Breast epithelium (tissue), 4 donors: ENCODE results near the gene XIRP2. TPM values are rescaled to one million over a fixed set of nuclear protein-coding genes. Genes with fewer than 3 reads are reported as not detected.
A peak's percentile ranks its signal among the peaks of the same experiment; 100 is the strongest.

Experiments
- DNase-seq, 2 donors: peaks; one replicate each; pipeline ENCODE4 v3.0.0-alpha.2; 2019; ENCODE audit warnings: low spot score in 2 of 2
- H3K27ac ChIP-seq, 2 donors: fragments of 200-600 bp; sonication (generic) in 1 of 2; one replicate each; pipeline ENCODE4 v1.5.1; 2016 to 2019; ENCODE audit warnings: mild to moderate bottlenecking in 1 of 2
- H3K27me3 ChIP-seq, 2 donors: fragments of 200-600 bp; sonication (generic) in 1 of 2; one replicate each; pipeline versions ENCODE4 v1.5.1 to v1.6.0; 2017 to 2019; ENCODE audit warnings: control low read depth in 1 of 2, mild to moderate bottlenecking in 1 of 2
- H3K36me3 ChIP-seq: fragments of 200-600 bp; one replicate; pipeline ENCODE4 v1.5.1; 2019
- H3K4me1 ChIP-seq, 2 donors: fragments of 200-600 bp; sonication (generic); one replicate each; pipeline ENCODE4 v1.5.1; 2016 to 2019; ENCODE audit warnings: control low read depth in 1 of 2
- H3K4me3 ChIP-seq, 3 donors: fragments of 200-600 bp; sonication (generic); 1 replicate in 2 of 3; 2 replicates in 1 of 3; pipeline ENCODE4 v1.5.1; 2016 to 2019; ENCODE audit warnings: mild to moderate bottlenecking in 3 of 3, moderate library complexity in 2 of 3
- H3K9me3 ChIP-seq, 2 donors: fragments of 200-600 bp; sonication (generic) in 1 of 2; one replicate each; pipeline ENCODE4 v1.5.1; 2016 to 2019; ENCODE audit warnings: control low read depth in 1 of 2
- CTCF ChIP-seq, 3 donors: fragments of 450-650 bp; IDR thresholded peaks; one replicate each; pipeline ENCODE4 v1.5.1; 2016 to 2017; ENCODE audit warnings: antibody characterized with exemption in 3 of 3, mild to moderate bottlenecking in 3 of 3, moderate library complexity in 3 of 3
- POLR2A ChIP-seq: fragments of 450-650 bp; IDR thresholded peaks from one replicate; pipeline ENCODE4 v1.6.1; 2016; ENCODE audit warnings: antibody characterized with exemption, mild to moderate bottlenecking, moderate library complexity
- POLR2AphosphoS5 ChIP-seq, 3 donors: sonication (generic); formaldehyde crosslinking; IDR thresholded peaks; one replicate each; pipeline ENCODE4 v1.6.1; 2017; ENCODE audit warnings: antibody characterized with exemption in 3 of 3
- intact Hi-C: fragments of 100-400 bp; cut with DNase I; formaldehyde crosslinking; loops from one replicate; pipeline ENCODE4 v1.15.1; 2023; ENCODE audit warnings: low total_unique reads
- total RNA-seq, 3 donors: library from RNA; depleted of rRNA; stranded (reverse); fragments of >200 nt; gene quantifications; one replicate each; pipeline ENCODE4 v1.1.0, GENCODE V29; 2016

The XIRP2 gene
- total RNA-seq, 3 donors from 2014 or later: not detected

GRCh38 chr2:167140767-167141166 lies 252.5 kb downstream of the XIRP2 start:
- intact Hi-C loops: loop anchor here (2.0 kb wide), 1 partner anchor 68 kb away; no protein-coding TSS in a partner anchor

GRCh38 chr2:167142554-167142953 lies 254.3 kb downstream of the XIRP2 start:
- H3K4me3 ChIP-seq: no peak overlapping the region
- no peaks in the 10 kb centered on the region for H3K36me3 ChIP-seq
- H3K27ac ChIP-seq: no peak overlapping the region
- no peaks in the 10 kb centered on the region for H3K4me1 ChIP-seq
- no peaks in the 10 kb centered on the region for H3K27me3 ChIP-seq
- no peaks in the 10 kb centered on the region for H3K9me3 ChIP-seq
- intact Hi-C loops: no loop called here
- TF ChIP-seq POLR2A (no peak), CTCF (IDR thresholded peaks at IDR 0.05) (no peak), POLR2AphosphoS5 (IDR thresholded peaks at IDR 0.05) (no peak)
- DNase-seq: no peak

More at GRCh38 chr2:167140767-167141166, 252.5 kb downstream of the XIRP2 start:
- Histone ChIP-seq H3K4me3 (no peak overlapping the region), H3K4me1 (no peaks in the 10 kb centered on the region), H3K9me3 (no peaks in the 10 kb centered on the region), H3K27me3 (no peaks in the 10 kb centered on the region), H3K27ac (no peak overlapping the region), H3K36me3 (no peaks in the 10 kb centered on the region)
- no peak for TF ChIP-seq CTCF (IDR thresholded peaks at IDR 0.05)
- peak in 1 of 2 donors; percentile 56 for DNase-seq

GRCh38 chr2:167144179-167144898 lies 256.1 kb downstream of the XIRP2 start:
- H3K36me3 ChIP-seq: no peaks in the 10 kb centered on the region
- no peaks in the 10 kb centered on the region for H3K9me3 ChIP-seq
- no peak for TF ChIP-seq POLR2AphosphoS5 (IDR thresholded peaks at IDR 0.05)
- no peak for TF ChIP-seq CTCF (IDR thresholded peaks at IDR 0.05)
- no peak for TF ChIP-seq POLR2A
- no peak overlapping the region for H3K4me3 ChIP-seq
- H3K4me1 ChIP-seq: no peaks in the 10 kb centered on the region
- no peaks in the 10 kb centered on the region for H3K27me3 ChIP-seq
- no peak for DNase-seq
- intact Hi-C loops: no loop called here
- H3K27ac ChIP-seq: no peak overlapping the region

GRCh38 chr2:167147271-167147941 lies 259.1 kb downstream of the XIRP2 start:
- intact Hi-C loops: no loop called here
- Histone ChIP-seq H3K36me3 (no peaks in the 10 kb centered on the region), H3K27me3 (no peaks in the 10 kb centered on the region), H3K9me3 (no peaks in the 10 kb centered on the region), H3K27ac (no peak overlapping the region), H3K4me3 (no peak overlapping the region), H3K4me1 (no peaks in the 10 kb centered on the region)
- TF ChIP-seq POLR2AphosphoS5 (IDR thresholded peaks at IDR 0.05) (no peak), CTCF (IDR thresholded peaks at IDR 0.05) (no peak), POLR2A (no peak)
- no peak for DNase-seq

GRCh38 chr2:167151894-167152293 lies 263.6 kb downstream of the XIRP2 start:
- Histone ChIP-seq H3K4me3 (no peak overlapping the region), H3K27ac (no peak overlapping the region), H3K4me1 (no peaks in the 10 kb centered on the region), H3K9me3 (no peaks in the 10 kb centered on the region), H3K36me3 (no peaks in the 10 kb centered on the region), H3K27me3 (no peaks in the 10 kb centered on the region)
- DNase-seq: no peak
- TF ChIP-seq CTCF (IDR thresholded peaks at IDR 0.05) (no peak), POLR2A (no peak), POLR2AphosphoS5 (IDR thresholded peaks at IDR 0.05) (no peak)
- intact Hi-C loops: no loop called here
